Activated naive CD8-positive, alpha-beta T cell (primary cell): ENCODE results near the gene PPIG.
A peak's percentile ranks its signal among the peaks of the same experiment; 100 is the strongest.
"Not testable (repeated sequence)": the region's sequence is repeated elsewhere in the genome, so short reads cannot be mapped to it uniquely, and the experiment has no call there.

Experiments
- H3K27ac Mint-ChIP-seq: one replicate; pipeline ENCODE4 v1.8.0; 2021; ENCODE audit warnings: mixed read lengths
- H3K27me3 Mint-ChIP-seq: one replicate; pipeline ENCODE4 v1.8.0; 2021; ENCODE audit warnings: mixed read lengths
- H3K36me3 Mint-ChIP-seq: one replicate; pipeline ENCODE4 v1.8.0; 2021; ENCODE audit warnings: mixed read lengths
- H3K4me1 Mint-ChIP-seq: one replicate; pipeline ENCODE4 v1.8.0; 2021; ENCODE audit warnings: low read depth, mixed read lengths
- H3K4me3 Mint-ChIP-seq: one replicate; pipeline ENCODE4 v1.8.0; 2021; ENCODE audit warnings: mild to moderate bottlenecking, mixed read lengths
- H3K9me3 Mint-ChIP-seq: one replicate; pipeline ENCODE4 v1.8.0; 2021; ENCODE audit warnings: low read depth, mixed read lengths

The PPIG gene

DNA sequence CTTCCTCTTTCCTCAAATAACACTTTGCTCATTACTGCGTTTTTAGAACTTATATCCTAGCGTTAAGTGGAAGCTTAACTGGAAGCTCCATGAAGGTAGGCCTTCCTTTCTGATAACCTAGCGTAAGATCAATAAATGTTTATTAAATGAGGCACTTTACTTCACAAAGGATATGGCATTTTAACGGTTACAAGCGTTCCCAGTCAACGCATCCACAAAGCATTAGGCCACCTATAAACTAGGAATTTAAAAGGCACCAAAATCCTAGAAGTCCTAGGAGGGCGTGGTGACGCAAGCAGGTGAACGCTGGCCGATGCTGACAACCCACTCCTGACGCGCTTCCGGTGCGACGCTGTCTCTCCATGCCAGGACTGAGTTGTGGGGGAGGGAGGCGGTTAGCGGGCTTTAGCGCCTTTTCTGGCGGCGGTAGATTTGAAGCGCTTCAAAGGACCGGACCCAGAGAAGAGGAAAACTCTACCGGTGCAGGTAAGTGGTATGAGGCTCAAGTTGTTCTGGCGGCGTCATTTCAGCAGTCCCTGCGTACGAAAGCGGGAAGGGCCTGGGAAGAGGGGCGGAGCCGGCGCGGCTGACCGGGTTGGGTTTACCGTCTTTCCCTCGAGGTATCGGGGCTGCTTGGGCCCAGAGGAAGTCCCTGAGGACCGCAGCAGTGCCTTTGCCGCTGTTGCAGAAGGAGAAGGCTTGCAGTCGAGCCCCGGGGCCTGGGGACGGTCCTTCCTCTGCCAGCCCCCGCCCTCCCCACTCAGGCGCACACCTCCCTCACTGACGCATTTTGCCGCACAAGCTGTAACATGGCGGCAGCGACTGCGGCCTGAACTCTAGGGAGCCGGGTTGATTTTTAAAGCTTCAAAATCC lies at the start of gene PPIG:
Gene PPIG (plus strand): TSS at position 347 of the 873 bp plus-strand sequence. CDS start 19,691 bp downstream, outside the sequence.
- Mint-ChIP-seq H3K4me1 (peaks cover 33% of the 10 kb centered on the region), H3K9me3 (peaks cover 3% of the 10 kb centered on the region), H3K27me3 (no peaks in the 10 kb centered on the region), H3K27ac (peak within 1 kb of the TSS; percentile 99), H3K4me3 (peak within 1 kb of the TSS; percentile 97), H3K36me3 (peaks cover 6% of the 10 kb centered on the region)

DNA sequence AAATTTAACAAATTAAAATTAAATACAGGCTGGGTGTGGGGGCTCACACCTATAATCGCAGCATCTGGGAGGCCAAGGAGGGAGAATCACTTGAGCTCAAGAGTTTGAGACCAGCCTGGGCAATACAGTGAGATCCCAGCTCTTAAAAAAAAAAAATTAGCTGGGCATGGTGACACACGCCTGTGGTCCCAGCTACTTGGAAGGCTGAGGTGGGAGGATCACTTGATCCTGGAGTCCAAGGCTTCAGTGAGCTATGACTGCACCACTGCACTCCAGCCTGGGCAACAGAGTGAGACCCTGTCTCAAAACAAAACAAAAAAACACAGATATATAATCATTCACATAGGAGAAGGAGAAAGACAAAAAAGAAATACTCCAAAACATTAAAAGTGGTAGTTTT lies 44.7 kb upstream of the PPIG start:
- not testable (repeated sequence) for H3K9me3 Mint-ChIP-seq, H3K27me3 Mint-ChIP-seq, H3K27ac Mint-ChIP-seq, H3K4me3 Mint-ChIP-seq, H3K4me1 Mint-ChIP-seq, H3K36me3 Mint-ChIP-seq

DNA sequence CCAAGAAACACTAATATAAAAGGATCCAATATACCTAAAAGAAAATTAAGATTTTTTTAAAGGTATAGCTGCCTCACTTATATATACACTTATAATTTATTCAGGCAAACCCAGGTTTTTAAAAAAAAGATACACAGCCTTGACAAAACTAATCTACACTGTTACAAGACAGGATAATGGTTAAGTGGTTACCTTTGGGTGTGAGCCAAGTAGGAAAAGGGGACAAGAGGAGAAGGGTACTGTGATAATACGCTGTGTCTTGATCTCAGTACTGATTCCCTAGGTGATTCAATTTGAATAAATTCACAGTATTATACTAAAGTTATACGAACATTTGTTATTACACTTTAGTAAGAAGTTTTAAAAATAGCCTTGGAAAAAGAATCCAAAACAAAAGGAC lies 44.0 kb upstream of the PPIG start:
- Mint-ChIP-seq H3K4me3 (no peak overlapping the region), H3K27me3 (no peaks in the 10 kb centered on the region), H3K27ac (no peak overlapping the region), H3K9me3 (no peaks in the 10 kb centered on the region), H3K4me1 (no peaks in the 10 kb centered on the region), H3K36me3 (peaks cover 10% of the 10 kb centered on the region)

DNA sequence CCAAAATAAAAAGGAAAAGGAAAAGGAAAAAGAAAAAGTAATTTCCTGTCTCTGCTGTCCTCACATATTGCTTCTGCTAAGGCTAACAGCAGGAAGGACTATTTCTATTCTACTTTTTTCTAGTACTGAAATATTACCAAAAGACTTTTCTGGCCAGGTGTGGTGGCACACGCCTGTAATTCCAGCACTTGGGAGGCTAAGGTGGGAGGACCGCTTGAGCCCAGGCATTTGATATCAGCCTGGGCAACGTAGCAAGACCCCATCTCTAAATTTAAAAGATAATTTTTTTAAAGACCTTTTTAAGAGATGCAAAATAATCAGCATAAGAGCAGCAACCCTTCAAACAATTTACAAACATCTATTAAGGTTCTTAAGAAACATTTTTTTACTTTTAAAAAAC lies 41.7 kb upstream of the PPIG start:
- Mint-ChIP-seq H3K4me3 (no peak overlapping the region), H3K36me3 (peaks cover 11% of the 10 kb centered on the region)

DNA sequence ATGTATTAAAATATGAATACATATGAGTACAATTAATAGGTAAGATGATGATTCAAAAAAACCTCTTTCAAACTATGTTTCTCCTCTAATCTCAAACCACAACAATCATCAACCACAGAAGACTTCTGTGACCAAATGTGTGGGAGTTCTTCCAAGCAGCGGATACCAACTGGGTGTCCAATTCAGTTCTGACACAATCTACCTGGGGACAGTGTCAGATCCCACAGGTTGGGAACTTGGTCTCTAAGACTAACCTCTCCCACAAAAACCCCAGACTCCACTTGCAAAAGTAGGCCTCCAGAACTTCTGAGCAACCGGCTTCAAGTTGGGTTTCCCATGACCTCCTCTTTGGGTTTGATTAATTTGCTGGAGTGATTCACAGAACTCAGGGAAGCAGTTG lies 37.4 kb upstream of the PPIG start:
- H3K36me3 Mint-ChIP-seq, result peaks cover 9% of the 10 kb centered on the region
- peaks cover 2% of the 10 kb centered on the region for H3K4me1 Mint-ChIP-seq
- H3K27me3 Mint-ChIP-seq, result no peaks in the 10 kb centered on the region
- H3K9me3 Mint-ChIP-seq, result no peaks in the 10 kb centered on the region
- no peak overlapping the region for H3K27ac Mint-ChIP-seq
- no peak overlapping the region for H3K4me3 Mint-ChIP-seq

More for the DNA sequence above, 41.7 kb upstream of the PPIG start:
- peaks cover 2% of the 10 kb centered on the region for H3K4me1 Mint-ChIP-seq
- H3K9me3 Mint-ChIP-seq, result no peaks in the 10 kb centered on the region
- no peaks in the 10 kb centered on the region for H3K27me3 Mint-ChIP-seq
- H3K27ac Mint-ChIP-seq, result no peak overlapping the region

DNA sequence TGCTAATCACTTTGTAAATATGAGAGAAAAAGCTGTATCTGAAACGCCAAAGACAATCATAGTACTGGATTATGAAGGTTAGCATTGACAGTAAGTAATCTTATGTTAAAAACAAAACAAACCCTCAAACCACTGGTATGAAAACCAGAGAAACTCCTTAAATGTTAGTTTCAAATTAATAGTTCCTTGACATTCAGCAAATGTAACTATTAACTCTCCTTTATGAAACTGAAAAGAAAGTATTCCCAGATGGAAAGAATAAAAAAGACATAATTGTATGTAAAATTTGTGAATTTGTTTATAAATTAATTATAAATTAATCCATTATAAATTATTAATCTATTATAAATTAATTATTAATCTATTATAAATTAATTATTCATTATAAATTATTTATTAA lies 22.8 kb upstream of the PPIG start:
- Mint-ChIP-seq H3K36me3 (peaks cover 12% of the 10 kb centered on the region), H3K9me3 (no peaks in the 10 kb centered on the region), H3K4me3 (no peak overlapping the region), H3K27me3 (no peaks in the 10 kb centered on the region), H3K27ac (peak overlapping the region; percentile 1), H3K4me1 (no peaks in the 10 kb centered on the region)

DNA sequence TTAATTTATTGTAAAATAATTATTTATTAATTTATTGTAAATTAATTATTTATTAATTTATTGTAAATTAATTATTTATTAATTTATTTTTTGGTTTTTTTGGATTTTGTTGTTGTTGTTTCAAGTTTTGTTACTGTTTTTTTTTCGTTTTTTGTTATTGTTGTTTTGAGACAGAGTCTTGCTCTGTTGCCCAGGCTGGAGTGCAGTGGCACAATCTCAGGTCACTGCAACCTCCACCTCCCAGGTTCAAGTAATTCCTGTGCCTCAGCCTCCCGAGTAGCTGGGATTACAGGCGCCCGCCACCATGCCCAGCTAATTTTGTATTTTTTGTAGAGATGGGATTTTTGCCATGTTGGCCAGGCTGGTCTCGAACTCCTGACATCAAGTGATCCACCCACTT lies 22.1 kb upstream of the PPIG start:
- peaks cover 12% of the 10 kb centered on the region for H3K36me3 Mint-ChIP-seq
- not testable (repeated sequence) for H3K9me3 Mint-ChIP-seq, H3K4me1 Mint-ChIP-seq, H3K27me3 Mint-ChIP-seq, H3K4me3 Mint-ChIP-seq, H3K27ac Mint-ChIP-seq

DNA sequence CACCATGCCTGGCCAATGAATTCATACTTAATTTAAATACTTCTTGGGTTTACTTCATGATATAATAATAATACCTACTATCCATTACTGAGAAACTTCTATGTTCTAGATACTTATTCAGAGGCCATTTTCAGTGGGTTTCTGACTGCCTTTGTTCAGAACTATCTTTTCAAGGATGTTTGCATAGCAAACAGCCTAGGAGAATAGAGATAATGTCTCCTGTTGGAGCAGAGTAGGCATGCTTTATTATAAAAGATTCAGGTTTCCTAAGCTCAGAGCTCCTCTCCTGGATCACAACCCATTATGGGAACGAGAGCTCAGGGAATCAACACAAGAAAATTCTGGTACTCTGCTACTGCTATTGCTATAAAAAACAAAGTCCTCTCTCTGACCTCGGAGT lies 21.6 kb upstream of the PPIG start:
- Mint-ChIP-seq H3K27me3 (no peaks in the 10 kb centered on the region), H3K36me3 (peaks cover 12% of the 10 kb centered on the region), H3K4me1 (no peaks in the 10 kb centered on the region), H3K4me3 (no peak overlapping the region), H3K27ac (no peak overlapping the region), H3K9me3 (no peaks in the 10 kb centered on the region)

DNA sequence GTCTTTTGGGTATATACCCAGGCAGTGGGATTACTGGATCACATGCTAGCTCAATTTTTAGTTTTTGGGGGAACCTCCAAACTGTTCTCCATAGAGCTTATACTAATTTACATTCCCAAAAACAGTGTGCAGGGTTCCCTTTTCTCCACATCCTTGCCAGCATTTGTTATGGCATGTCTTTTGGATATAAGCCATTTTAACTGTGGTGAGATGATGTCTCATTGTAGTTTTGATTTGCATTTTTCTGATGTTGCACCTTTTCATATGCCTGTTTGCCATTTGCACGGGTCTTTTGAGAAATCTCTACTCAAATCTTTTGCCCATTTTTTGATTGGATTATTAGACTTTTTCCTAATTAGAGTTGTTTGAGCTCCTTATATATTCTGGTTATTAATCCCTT lies 18.5 kb upstream of the PPIG start:
- H3K4me1 Mint-ChIP-seq, result peaks cover 10% of the 10 kb centered on the region
- no peaks in the 10 kb centered on the region for H3K9me3 Mint-ChIP-seq
- peaks cover 9% of the 10 kb centered on the region for H3K36me3 Mint-ChIP-seq
- no peak overlapping the region for H3K27ac Mint-ChIP-seq
- H3K4me3 Mint-ChIP-seq, result no peak overlapping the region
- no peaks in the 10 kb centered on the region for H3K27me3 Mint-ChIP-seq

DNA sequence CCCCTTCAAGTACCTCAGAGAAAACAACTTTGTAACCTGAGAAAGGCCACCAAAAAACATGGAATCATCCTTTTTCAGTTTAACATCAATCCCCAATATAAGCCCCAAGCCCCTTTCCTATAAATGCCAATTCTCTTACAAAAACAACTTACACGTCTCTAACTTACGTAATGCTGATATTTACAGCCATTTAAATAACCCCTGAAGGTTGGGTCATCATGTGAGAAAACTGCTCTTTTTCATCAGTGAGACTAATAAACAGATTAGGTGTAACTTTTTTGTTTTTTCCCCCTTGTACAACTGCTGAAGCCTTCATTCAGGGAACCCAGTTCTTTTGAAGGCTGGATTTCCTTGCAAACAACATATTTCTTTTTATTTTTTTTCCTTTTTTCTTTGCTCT lies 14.2 kb upstream of the PPIG start:
- H3K9me3 Mint-ChIP-seq, result no peaks in the 10 kb centered on the region
- H3K27me3 Mint-ChIP-seq, result no peaks in the 10 kb centered on the region

DNA sequence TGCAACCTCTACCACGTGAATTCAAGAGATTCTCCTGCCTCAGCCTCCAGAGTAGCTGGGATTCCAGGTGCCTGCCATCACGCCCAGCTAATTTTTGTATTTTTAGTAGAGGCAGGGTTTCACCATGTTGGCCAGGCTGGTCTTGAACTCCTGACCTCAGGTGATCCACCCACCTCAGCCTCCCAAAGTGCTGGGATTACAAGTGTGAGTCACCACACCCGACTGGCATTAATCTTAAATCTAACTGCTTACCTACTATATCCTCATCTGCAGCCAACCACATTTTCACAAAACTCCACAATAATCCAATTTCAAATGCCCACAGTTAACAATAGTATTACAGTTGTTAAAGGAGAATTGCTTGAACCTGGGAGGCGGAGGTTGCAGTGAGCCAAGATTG lies 13.4 kb upstream of the PPIG start:
- H3K4me3 Mint-ChIP-seq, result peak overlapping the region; percentile 17
- H3K27ac Mint-ChIP-seq, H3K9me3 Mint-ChIP-seq, H3K36me3 Mint-ChIP-seq, H3K27me3 Mint-ChIP-seq: not testable (repeated sequence)
- H3K4me1 Mint-ChIP-seq, result peaks cover 20% of the 10 kb centered on the region

More for the DNA sequence above, 14.2 kb upstream of the PPIG start:
- Mint-ChIP-seq H3K36me3 (peaks cover 5% of the 10 kb centered on the region), H3K4me3 (no peak overlapping the region), H3K4me1 (peaks cover 20% of the 10 kb centered on the region), H3K27ac (no peak overlapping the region)

DNA sequence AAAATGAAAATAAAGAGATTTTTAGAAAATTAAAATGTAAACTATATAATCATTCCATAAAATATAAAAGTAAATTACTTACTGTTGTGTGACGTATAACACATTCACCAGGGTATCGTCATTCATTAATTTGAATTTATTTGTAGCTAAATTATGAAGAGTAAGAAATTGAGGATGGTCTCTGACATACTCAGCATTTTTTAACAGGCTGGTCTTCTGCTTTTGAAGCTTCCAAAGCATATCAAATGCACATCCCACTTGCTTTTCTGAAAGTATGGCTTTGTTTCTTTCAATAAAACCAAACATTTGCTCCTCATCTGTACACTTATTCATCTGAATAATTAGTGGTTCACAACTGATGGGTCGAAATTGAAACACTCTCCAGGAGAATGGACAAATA lies 12.6 kb upstream of the PPIG start:
- peaks cover 5% of the 10 kb centered on the region for H3K36me3 Mint-ChIP-seq
- H3K4me1 Mint-ChIP-seq, result peaks cover 20% of the 10 kb centered on the region
- H3K27ac Mint-ChIP-seq, result no peak overlapping the region
- H3K9me3 Mint-ChIP-seq, result no peaks in the 10 kb centered on the region
- no peaks in the 10 kb centered on the region for H3K27me3 Mint-ChIP-seq
- H3K4me3 Mint-ChIP-seq, result peak overlapping the region; percentile 57

DNA sequence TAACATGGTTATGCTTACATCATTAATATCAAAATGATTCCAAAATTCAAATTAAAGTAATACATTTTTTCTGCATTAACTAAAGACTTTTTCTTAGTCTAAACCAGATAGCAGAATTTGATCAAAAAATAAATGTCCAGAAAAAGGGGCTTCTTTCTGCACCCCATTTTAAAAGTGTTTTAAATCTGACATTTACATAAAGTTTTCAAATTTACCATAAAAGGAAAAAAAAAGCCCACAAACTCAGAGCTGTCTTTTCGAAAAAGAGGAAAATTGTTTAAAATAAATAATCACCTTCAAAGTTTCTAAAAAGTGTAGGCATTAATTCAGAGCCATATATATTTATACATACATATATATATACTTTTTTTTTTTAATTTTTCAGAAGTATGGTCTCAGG lies 12.0 kb upstream of the PPIG start:
- H3K27ac Mint-ChIP-seq, result no peak overlapping the region
- H3K27me3 Mint-ChIP-seq, result no peaks in the 10 kb centered on the region
- H3K36me3 Mint-ChIP-seq, result peaks cover 5% of the 10 kb centered on the region
- H3K4me3 Mint-ChIP-seq, result no peak overlapping the region
- no peaks in the 10 kb centered on the region for H3K9me3 Mint-ChIP-seq
- peaks cover 20% of the 10 kb centered on the region for H3K4me1 Mint-ChIP-seq

DNA sequence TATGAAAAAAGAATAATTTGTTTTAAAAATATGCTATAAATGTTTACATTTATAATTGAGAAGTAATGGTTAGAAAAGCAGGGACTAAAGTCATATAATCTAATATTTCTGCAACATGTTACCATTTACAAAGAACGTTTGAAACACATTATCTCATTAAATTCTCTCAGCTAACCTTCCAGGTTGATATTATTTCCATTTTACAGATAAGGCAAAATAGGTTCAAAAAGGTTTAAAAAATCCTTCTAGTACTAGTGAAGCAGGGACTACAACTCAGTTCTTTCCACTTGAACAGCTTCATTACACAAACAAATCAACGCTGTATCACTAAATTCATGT lies 11.4 kb upstream of the PPIG start:
- Mint-ChIP-seq H3K36me3 (peaks cover 2% of the 10 kb centered on the region), H3K4me1 (peaks cover 20% of the 10 kb centered on the region), H3K27ac (peak overlapping the region; percentile 91), H3K27me3 (no peaks in the 10 kb centered on the region), H3K9me3 (no peaks in the 10 kb centered on the region), H3K4me3 (peak overlapping the region; percentile 95)

DNA sequence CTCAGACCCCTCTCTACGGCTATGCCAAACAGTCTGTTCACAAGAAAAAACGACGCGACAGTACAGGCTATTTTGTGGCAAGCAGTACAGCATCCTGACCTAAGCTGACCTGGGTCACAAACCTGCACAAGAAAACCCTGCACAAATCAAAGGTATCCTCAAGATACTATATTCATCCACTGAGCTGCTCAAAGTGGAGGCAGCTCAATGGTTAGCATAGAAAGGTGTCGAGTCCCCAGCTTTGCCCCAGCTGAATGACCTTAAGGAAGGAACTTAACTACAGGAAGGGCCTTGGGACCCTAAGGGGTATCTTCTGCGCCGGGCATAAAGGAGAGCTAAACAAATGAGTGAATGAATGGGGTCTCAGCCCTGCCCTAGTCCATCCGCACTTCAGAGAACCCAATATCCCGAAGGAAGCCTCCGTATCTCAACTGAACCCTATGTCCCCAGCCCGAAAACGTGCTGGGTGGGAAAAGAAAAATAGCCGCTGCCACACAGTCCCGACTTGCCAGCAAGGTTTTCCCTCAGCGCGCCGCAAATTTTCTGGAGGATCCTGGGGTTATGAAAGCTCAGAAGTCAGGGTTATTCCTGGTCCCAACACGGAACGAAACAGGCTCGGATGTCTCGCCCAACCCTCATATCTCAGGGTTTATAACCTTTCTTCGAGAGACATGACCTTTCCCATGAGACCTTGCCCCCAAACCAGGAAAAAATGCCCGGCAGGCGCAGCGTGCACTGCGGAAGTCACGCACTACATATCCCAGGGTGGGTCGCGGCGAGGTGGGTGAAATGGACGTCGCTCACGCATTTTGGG lies 10.8 kb upstream of the PPIG start, which contains the start of gene FASTKD1:
Gene FASTKD1 (minus strand): TSS at position 706 of the 814 bp plus-strand sequence. CDS start 1,836 bp downstream, outside the sequence.
- Mint-ChIP-seq H3K4me3 (peak within 1 kb of the TSS; percentile 95), H3K4me1 (peaks cover 20% of the 10 kb centered on the region), H3K27me3 (no peaks in the 10 kb centered on the region), H3K27ac (peak within 1 kb of the TSS; percentile 91), H3K36me3 (peaks cover 2% of the 10 kb centered on the region), H3K9me3 (no peaks in the 10 kb centered on the region)
